HG02840 (cell line): ENCODE results near the gene BTRC.
"Not testable (repeated sequence)": the region's sequence is repeated elsewhere in the genome, so short reads cannot be mapped to it uniquely, and the experiment has no call there.

Source experiments
- ATAC-seq: cut with Tn5 transposase; IDR thresholded peaks from one replicate; pipeline ENCODE4 v1.9.1; 2021; ENCODE audit warnings: mild to moderate bottlenecking, moderate library complexity, moderate number of reproducible peaks; ENCODE audit not compliant: unreplicated experiment, low FRiP score

Gene BTRC

GRCh38 chr10:101380353-101381017 is 26.5 kb downstream of the BTRC start:
- no peak for ATAC-seq

GRCh38 chr10:101385866-101386658 is 32.1 kb downstream of the BTRC start:
- no peak for ATAC-seq

GRCh38 chr10:101386659-101387259 is 32.8 kb downstream of the BTRC start:
- no peak for ATAC-seq

GRCh38 chr10:101388676-101389276 is 34.8 kb downstream of the BTRC start:
- no peak for ATAC-seq

GRCh38 chr10:101389532-101389931 is 35.6 kb downstream of the BTRC start:
- not testable (repeated sequence) for ATAC-seq

GRCh38 chr10:101389986-101390531 is 36.1 kb downstream of the BTRC start:
- no peak for ATAC-seq

- no peak for ATAC-seq
These were observed 39.4 kb downstream of the BTRC start for GRCh38 chr10:101393378-101393777.

- no peak for ATAC-seq
These were observed 40.7 kb downstream of the BTRC start for GRCh38 chr10:101394524-101395133.

GRCh38 chr10:101397140-101397539 is 43.2 kb downstream of the BTRC start:
- ATAC-seq, result no peak

- ATAC-seq, result no peak
These were observed 46.6 kb downstream of the BTRC start for GRCh38 chr10:101400585-101400984.

- no peak for ATAC-seq
These were observed 48.7 kb downstream of the BTRC start for GRCh38 chr10:101402711-101403110.

- ATAC-seq, result no peak
These were observed 49.2 kb downstream of the BTRC start for GRCh38 chr10:101403161-101403560.

GRCh38 chr10:101405001-101405400 is 51.0 kb downstream of the BTRC start:
- ATAC-seq, result no peak

GRCh38 chr10:101411598-101411997 is 57.6 kb downstream of the BTRC start:
- ATAC-seq, result no peak

- no peak for ATAC-seq
These were observed 60.1 kb downstream of the BTRC start for GRCh38 chr10:101414034-101414433.

GRCh38 chr10:101415884-101416283 is 61.9 kb downstream of the BTRC start:
- ATAC-seq, result no peak

- ATAC-seq, result not testable (repeated sequence)
These were observed 68.0 kb downstream of the BTRC start for GRCh38 chr10:101421967-101422366.

- no peak for ATAC-seq
These were observed 71.6 kb downstream of the BTRC start for GRCh38 chr10:101425535-101425934.

- ATAC-seq, result no peak
These were observed 74.1 kb downstream of the BTRC start for GRCh38 chr10:101428036-101428435.

- ATAC-seq, result no peak
These were observed 75.5 kb downstream of the BTRC start for GRCh38 chr10:101429423-101429822.
